Bronchial epithelial cell (primary cell): ENCODE measurements around the gene LRRC27. TPM values are rescaled to one million over a fixed set of nuclear protein-coding genes. Genes with fewer than 3 reads are reported as not detected.
A peak's percentile ranks its signal among the peaks of the same experiment; 100 is the strongest.

Source experiments
- DNase-seq: peaks from one replicate; pipeline ENCODE4 v3.0.0-alpha.2; 2010; ENCODE audit warnings: low read depth
- FAIRE-seq: peaks from 2 replicates; lab custom pipeline; 2011; peaks lifted over from hg19 to GRCh38; lab: Jason Lieb, UNC
- H3K27me3 ChIP-seq: 2 replicates; pipeline ENCODE4 v1.5.1; 2011; ENCODE audit warnings: low read length; ENCODE audit not compliant: control insufficient read depth, insufficient read depth
- H3K36me3 ChIP-seq: 2 replicates; pipeline ENCODE4 v1.5.1; 2011; ENCODE audit warnings: low read length; ENCODE audit not compliant: control insufficient read depth, insufficient read depth
- H3K4me3 ChIP-seq: 2 replicates; pipeline ENCODE4 v1.5.1; 2011; ENCODE audit warnings: mild to moderate bottlenecking, low read depth, low read length, control low read depth
- total RNA-seq: library from RNA; depleted of rRNA; stranded (reverse); fragments of >200 nt; gene quantifications from 2 replicates; pipeline ENCODE4 v1.2.1, GENCODE V29; 2014
- TF ChIP-seq, protein P1 (sequence below): IDR thresholded peaks from 2 replicates; pipeline ENCODE4 v1.5.1; 2011; ENCODE audit warnings: mild to moderate bottlenecking, moderate library complexity, low read length, control low read depth, inconsistent platforms; ENCODE audit not compliant: insufficient read depth, severe bottlenecking

LRRC27 gene
- total RNA-seq, 1 donor from 2014 or later, result 4.7 TPM

DNA sequence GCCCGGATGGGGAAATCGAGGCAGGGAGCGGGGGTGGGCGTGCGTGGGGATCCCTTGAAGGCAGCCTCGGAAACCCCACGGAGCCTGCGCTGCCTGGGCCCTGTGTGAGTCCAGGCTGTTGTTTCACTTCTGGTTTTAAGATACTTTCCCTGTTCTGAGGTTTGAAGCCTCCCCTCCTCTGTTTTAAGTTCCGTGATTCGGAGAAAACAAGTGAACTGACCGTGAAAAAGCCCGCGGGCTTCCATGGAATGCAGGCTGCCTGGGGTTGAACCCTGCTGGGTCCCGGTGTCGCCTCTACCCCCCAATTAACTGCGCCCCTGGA is 401 bp downstream of the LRRC27 start:
- TF ChIP-seq, protein P1, sequence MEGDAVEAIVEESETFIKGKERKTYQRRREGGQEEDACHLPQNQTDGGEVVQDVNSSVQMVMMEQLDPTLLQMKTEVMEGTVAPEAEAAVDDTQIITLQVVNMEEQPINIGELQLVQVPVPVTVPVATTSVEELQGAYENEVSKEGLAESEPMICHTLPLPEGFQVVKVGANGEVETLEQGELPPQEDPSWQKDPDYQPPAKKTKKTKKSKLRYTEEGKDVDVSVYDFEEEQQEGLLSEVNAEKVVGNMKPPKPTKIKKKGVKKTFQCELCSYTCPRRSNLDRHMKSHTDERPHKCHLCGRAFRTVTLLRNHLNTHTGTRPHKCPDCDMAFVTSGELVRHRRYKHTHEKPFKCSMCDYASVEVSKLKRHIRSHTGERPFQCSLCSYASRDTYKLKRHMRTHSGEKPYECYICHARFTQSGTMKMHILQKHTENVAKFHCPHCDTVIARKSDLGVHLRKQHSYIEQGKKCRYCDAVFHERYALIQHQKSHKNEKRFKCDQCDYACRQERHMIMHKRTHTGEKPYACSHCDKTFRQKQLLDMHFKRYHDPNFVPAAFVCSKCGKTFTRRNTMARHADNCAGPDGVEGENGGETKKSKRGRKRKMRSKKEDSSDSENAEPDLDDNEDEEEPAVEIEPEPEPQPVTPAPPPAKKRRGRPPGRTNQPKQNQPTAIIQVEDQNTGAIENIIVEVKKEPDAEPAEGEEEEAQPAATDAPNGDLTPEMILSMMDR, result no peak
- peak; percentile 8 for DNase-seq
- no peak for FAIRE-seq
- Histone ChIP-seq H3K36me3 (no peaks in the 10 kb centered on the region), H3K4me3 (peak overlapping the region; percentile 75), H3K27me3 (no peaks in the 10 kb centered on the region)

DNA sequence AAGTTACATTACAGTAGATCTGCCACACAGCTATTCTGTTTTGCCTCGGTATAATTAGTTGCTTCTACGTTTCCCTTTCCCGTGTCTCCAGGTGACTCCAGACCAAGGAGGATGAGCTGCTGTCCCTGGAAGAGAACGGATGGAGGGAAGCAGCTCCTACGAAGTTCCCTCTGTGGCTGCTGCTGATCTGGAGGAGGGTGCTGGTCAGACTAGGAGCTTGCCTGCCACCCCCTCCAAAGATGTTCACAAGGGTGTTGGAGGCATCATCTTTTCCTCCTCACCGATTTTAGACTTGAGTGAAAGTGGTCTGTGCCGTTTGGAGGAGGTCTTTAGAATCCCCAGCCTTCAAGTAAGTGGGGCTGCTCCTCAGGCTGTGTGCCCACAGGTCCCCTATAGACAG is 1.4 kb downstream of the LRRC27 start:
- H3K36me3 ChIP-seq, result no peaks in the 10 kb centered on the region
- no peak overlapping the region for H3K4me3 ChIP-seq
- DNase-seq (no peak), FAIRE-seq (no peak)
- H3K27me3 ChIP-seq, result no peaks in the 10 kb centered on the region
- TF ChIP-seq, protein P1, result no peak

DNA sequence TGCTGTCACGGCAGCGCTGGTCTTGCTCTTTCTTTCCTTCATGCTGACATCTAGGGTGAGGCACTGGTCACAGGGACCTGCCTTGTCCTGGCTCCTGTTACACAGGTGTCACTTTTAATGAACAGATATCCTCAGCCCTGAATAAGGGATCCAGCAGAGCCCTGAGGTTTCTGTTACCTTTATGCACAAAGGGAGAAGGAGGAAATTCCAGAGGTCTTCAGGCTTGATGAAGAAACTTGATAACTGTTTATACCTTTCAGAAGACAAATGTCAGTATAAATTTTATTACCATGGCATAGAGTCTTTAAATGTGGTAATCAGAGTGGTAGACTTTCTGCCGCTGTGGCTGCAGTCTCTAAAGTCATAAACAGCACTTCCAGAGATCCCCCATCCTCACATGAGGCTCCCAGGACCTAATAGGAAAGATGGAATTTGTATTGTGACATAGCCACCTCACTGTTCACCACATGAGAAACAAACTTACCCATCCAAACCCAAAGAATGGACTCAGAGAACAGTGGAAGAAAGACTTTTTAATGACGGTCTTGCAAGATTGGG is 2.7 kb downstream of the LRRC27 start:
- DNase-seq (no peak), FAIRE-seq (no peak)
- no peak overlapping the region for H3K4me3 ChIP-seq
- no peaks in the 10 kb centered on the region for H3K27me3 ChIP-seq
- TF ChIP-seq, protein P1, result no peak
- no peaks in the 10 kb centered on the region for H3K36me3 ChIP-seq

DNA sequence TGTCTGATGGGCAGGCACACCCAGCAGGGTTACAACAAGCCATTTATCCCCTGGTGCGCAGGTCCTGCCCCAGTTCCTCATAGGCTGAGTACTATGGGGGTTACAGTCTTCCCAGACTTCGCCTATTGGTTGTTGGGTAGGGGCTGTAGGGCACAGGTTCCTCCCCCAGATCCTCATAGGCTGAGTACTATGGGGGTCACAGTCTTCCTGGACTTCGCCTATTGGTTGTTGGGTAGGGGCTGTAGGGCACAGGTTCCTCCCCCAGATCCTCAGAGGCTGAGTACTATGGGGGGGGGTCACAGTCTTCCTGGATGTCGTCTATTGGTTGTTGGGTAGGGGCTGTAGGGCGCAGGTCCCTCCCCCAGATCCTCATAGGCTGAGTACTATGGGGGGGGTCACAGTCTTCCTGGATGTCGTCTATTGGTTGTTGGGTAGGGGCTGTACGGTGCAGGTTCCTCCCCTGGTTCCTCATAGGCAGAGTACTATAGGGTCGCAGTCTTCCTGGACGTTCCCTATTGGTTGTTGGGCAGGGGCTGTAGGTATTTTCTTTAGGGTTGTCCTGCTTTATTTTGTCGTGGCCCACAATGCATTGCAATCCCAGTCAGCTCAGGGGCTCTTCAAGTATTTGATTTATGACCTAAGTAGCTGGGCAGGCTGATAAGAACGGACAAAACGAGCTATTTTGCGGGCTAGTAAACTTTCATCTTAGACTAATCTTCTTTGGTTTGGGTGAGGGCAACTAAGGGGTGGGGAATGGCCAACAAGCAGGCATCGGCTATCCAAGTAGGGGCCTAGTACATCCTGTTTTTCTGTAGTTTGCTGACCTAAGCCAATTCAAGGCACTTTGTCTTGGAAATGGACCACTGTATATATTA is 3.4 kb downstream of the LRRC27 start:
- Histone ChIP-seq H3K36me3 (no peaks in the 10 kb centered on the region), H3K4me3 (no peak overlapping the region), H3K27me3 (no peaks in the 10 kb centered on the region)
- TF ChIP-seq, protein P1, result no peak
- no peak for FAIRE-seq
- no peak for DNase-seq

DNA sequence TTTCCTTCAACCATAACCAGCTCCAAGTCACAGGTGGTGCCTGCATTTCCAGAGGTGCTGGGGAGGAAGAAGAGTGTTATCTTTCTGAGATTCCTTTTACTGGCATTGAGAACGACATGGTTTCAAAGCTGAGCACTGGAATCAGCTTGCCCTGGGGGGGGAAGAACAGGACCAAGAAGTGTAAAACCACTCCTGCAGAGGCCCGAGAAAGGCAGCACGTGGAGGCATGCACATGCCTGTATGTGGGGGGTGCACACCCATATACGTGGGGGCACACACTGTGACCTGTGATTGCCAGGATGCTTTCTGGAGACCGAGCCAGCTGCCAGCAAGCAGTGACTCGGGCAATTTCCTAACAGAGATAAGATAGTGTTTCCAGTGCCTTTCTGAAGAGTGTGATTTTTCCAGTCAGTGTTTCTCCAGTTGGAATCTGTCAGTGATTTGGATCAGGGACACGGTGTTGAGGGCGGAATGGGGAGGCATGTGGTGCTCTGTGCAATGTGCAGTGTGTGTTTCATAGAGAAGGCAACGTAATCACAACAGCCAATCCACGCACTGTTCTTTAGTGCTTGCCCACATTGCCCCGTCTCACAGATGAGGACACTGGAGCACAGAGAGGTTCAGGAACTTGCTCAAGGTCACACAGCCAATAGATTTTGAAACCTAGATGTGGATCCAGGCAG is 4.2 kb downstream of the LRRC27 start:
- DNase-seq (no peak), FAIRE-seq (no peak)
- Histone ChIP-seq H3K27me3 (no peaks in the 10 kb centered on the region), H3K36me3 (no peaks in the 10 kb centered on the region), H3K4me3 (no peak overlapping the region)
- TF ChIP-seq, protein P1, result no peak
